CD4-positive, alpha-beta T cell (primary cell): ENCODE measurements around the gene ATP8B3. TPM values are rescaled to one million over a fixed set of nuclear protein-coding genes. Genes with fewer than 3 reads are reported as not detected.

Experiments
- ATAC-seq: fragments of 200-7000 bp; cut with Tn5 transposase; one replicate; pipeline ENCODE4 v1.10.0; 2022; ENCODE audit warnings: mild to moderate bottlenecking; ENCODE audit not compliant: poor library complexity
- CTCF ChIA-PET: fragments of 350-600 bp; sonication (Branson Sonifier 250); formaldehyde crosslinking; loops from one replicate; lab custom pipeline; 2021; ENCODE audit warnings: antibody characterized with exemption, inconsistent platforms; lab: Charles Lee
- POLR2A ChIA-PET: fragments of 350-600 bp; sonication (Branson Sonifier 250); formaldehyde crosslinking; loops from one replicate; lab custom pipeline; 2021; ENCODE audit warnings: antibody characterized with exemption, inconsistent platforms; lab: Charles Lee
- DNase-seq, 14 experiments: peaks; one replicate each; pipeline ENCODE4 v3.0.0-alpha.2; 2013 to 2020; ENCODE audit warnings: mixed read lengths in 2 of 14
- H3K27ac ChIP-seq, 2 donors: one replicate each; pipeline versions ENCODE4 v1.5.1 to v1.7.0; 2013; ENCODE audit warnings: low read length in 2 of 2, low read depth in 1 of 2, mild to moderate bottlenecking in 1 of 2
- H3K27me3 ChIP-seq, 2 experiments: 1 replicate in 1 of 2; 2 replicates in 1 of 2; pipeline versions ENCODE4 v1.6.1 to v1.7.0; 2013; ENCODE audit warnings: low read length in 2 of 2, control low read depth in 1 of 2, mild to moderate bottlenecking in 1 of 2, moderate library complexity in 1 of 2; ENCODE audit not compliant: insufficient read depth in 2 of 2, control insufficient read depth in 1 of 2
- H3K36me3 ChIP-seq: one replicate; pipeline ENCODE4 v1.6.1; 2013; ENCODE audit warnings: low read length, control low read depth; ENCODE audit not compliant: insufficient read depth
- H3K4me1 ChIP-seq: one replicate; pipeline ENCODE4 v1.6.1; 2013; ENCODE audit warnings: low read length, control low read depth; ENCODE audit not compliant: insufficient read depth
- H3K4me3 ChIP-seq: one replicate; pipeline ENCODE4 v1.5.1; 2013; ENCODE audit warnings: mild to moderate bottlenecking, low read length, moderate library complexity
- H3K9me3 ChIP-seq, 2 experiments: 1 replicate in 1 of 2; 2 replicates in 1 of 2; pipeline versions ENCODE4 v1.6.1 to v1.7.0; 2013; ENCODE audit warnings: low read length in 2 of 2, mild to moderate bottlenecking in 2 of 2, control low read depth in 1 of 2, moderate library complexity in 1 of 2; ENCODE audit not compliant: control insufficient read depth in 1 of 2, insufficient read depth in 1 of 2
- H3K27ac Mint-ChIP-seq: one replicate; pipeline ENCODE4 v1.8.0; 2020; ENCODE audit warnings: mixed read lengths
- H3K27me3 Mint-ChIP-seq: one replicate; pipeline ENCODE4 v1.8.0; 2021; ENCODE audit warnings: mixed read lengths
- H3K36me3 Mint-ChIP-seq: one replicate; pipeline ENCODE4 v1.8.0; 2021; ENCODE audit warnings: low read depth, mixed read lengths
- H3K4me1 Mint-ChIP-seq: one replicate; pipeline ENCODE4 v1.8.0; 2021; ENCODE audit warnings: low read depth, mixed read lengths
- H3K4me3 Mint-ChIP-seq: one replicate; pipeline ENCODE4 v1.8.0; 2020; ENCODE audit warnings: mild to moderate bottlenecking, mixed read lengths
- H3K9me3 Mint-ChIP-seq: one replicate; pipeline ENCODE4 v1.8.0; 2020; ENCODE audit warnings: mixed read lengths
- intact Hi-C, 2 experiments: fragments of 100-400 bp; cut with DNase I in 1 of 2; cut with micrococcal nuclease in 1 of 2; formaldehyde crosslinking; loops; one replicate each; pipeline versions ENCODE4 v1.15.1 to v1.9.0; 2023 to 2025; cut with DNase I, micrococcal nuclease
- total RNA-seq, 174 experiments: library from RNA in 2 of 174; stranded (reverse) in 2 of 174; gene quantifications; one replicate each; pipeline ENCODE4 v1.2.3 and lab custom pipeline; 2021 to 2026
- TF ChIP-seq, protein P1 (sequence below): fragments of 200-600 bp; IDR thresholded peaks from one replicate; pipeline ENCODE4 v1.8.0; 2022; ENCODE audit warnings: antibody characterized with exemption, mild to moderate bottlenecking

Gene ATP8B3
- total RNA-seq, 2 experiments from 2014 or later: 2.5 to 3.2 TPM

- DNase-seq: peak in 1 of 14 experiments; percentile 22
- H3K36me3 ChIP-seq: no peaks in the 10 kb centered on the region
- intact Hi-C loops: loop anchor here (5.0 to 10.0 kb wide), 2 partner anchors 247 to 250 kb away; no protein-coding TSS in a partner anchor
- no peak overlapping the region for H3K4me3 Mint-ChIP-seq
- peaks cover 7% of the 10 kb centered on the region for H3K4me1 ChIP-seq
- no peak overlapping the region for H3K27ac ChIP-seq
- H3K4me3 ChIP-seq: no peak overlapping the region
- H3K27me3 Mint-ChIP-seq: peaks cover 19% of the 10 kb centered on the region
- ChIA-PET CTCF (no interaction called here), POLR2A (no interaction called here)
- no peaks in the 10 kb centered on the region for H3K9me3 Mint-ChIP-seq
- TF ChIP-seq, protein P1, sequence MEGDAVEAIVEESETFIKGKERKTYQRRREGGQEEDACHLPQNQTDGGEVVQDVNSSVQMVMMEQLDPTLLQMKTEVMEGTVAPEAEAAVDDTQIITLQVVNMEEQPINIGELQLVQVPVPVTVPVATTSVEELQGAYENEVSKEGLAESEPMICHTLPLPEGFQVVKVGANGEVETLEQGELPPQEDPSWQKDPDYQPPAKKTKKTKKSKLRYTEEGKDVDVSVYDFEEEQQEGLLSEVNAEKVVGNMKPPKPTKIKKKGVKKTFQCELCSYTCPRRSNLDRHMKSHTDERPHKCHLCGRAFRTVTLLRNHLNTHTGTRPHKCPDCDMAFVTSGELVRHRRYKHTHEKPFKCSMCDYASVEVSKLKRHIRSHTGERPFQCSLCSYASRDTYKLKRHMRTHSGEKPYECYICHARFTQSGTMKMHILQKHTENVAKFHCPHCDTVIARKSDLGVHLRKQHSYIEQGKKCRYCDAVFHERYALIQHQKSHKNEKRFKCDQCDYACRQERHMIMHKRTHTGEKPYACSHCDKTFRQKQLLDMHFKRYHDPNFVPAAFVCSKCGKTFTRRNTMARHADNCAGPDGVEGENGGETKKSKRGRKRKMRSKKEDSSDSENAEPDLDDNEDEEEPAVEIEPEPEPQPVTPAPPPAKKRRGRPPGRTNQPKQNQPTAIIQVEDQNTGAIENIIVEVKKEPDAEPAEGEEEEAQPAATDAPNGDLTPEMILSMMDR: no peak
- no peak for ATAC-seq
- H3K4me1 Mint-ChIP-seq: no peaks in the 10 kb centered on the region
- H3K27me3 ChIP-seq: peaks cover 6 to 14% of the 10 kb centered on the region in 2 experiments
- no peak overlapping the region for H3K27ac Mint-ChIP-seq
- no peaks in the 10 kb centered on the region for H3K36me3 Mint-ChIP-seq
- H3K9me3 ChIP-seq: peaks cover 0 to 9% of the 10 kb centered on the region in 2 experiments
Measured at GRCh38 chr19:1794424-1795172, 17.5 kb downstream of the ATP8B3 start.

DNA sequence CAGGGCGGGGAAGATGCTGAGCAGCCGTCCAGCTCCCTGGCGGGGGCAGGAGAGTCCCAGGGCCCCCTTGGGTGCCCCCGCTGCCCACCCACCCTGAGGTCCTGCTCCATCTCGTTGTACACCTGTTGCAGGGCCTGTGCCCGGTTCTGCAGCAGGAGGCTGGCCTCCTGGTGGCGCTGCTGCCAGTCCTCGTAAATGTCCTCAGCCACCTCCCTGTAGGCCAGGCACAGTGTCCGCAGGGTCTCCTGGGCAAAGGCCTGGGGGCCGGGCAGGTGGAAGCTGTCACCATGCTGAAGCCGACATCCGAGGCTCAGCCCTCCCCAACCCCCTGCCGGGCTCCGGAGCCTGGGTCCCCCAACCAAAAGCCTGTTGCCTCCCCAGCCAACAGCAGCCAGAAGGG is 20.2 kb downstream of the ATP8B3 start:
- H3K27me3 ChIP-seq: peaks cover 14% of the 10 kb centered on the region in 2 experiments
- H3K4me3 ChIP-seq: no peak overlapping the region
- Mint-ChIP-seq H3K4me1 (no peaks in the 10 kb centered on the region), H3K27me3 (peaks cover 24% of the 10 kb centered on the region), H3K4me3 (no peak overlapping the region), H3K36me3 (no peaks in the 10 kb centered on the region), H3K27ac (no peak overlapping the region), H3K9me3 (no peaks in the 10 kb centered on the region)
- no peaks in the 10 kb centered on the region for H3K36me3 ChIP-seq
- intact Hi-C loops: loop anchor here in 1 of 2 experiments (10.0 kb wide), 1 partner anchor 247 kb away; no protein-coding TSS in a partner anchor
- peaks cover 0 to 9% of the 10 kb centered on the region in 2 experiments for H3K9me3 ChIP-seq
- ChIA-PET POLR2A (no interaction called here), CTCF (no interaction called here)
- H3K27ac ChIP-seq: no peak overlapping the region
- no peak for ATAC-seq
- TF ChIP-seq, protein P1: no peak
- peaks cover 10% of the 10 kb centered on the region for H3K4me1 ChIP-seq
- peak in 1 of 14 experiments; percentile 24 for DNase-seq

- TF ChIP-seq, protein P1: no peak
- H3K4me1 ChIP-seq: peaks cover 3% of the 10 kb centered on the region
- H3K27me3 ChIP-seq: peaks cover 7 to 8% of the 10 kb centered on the region in 2 experiments
- H3K4me3 ChIP-seq: no peak overlapping the region
- no peaks in the 10 kb centered on the region for H3K36me3 Mint-ChIP-seq
- H3K4me3 Mint-ChIP-seq: no peak overlapping the region
- H3K36me3 ChIP-seq: no peaks in the 10 kb centered on the region
- peaks cover 0 to 9% of the 10 kb centered on the region in 2 experiments for H3K9me3 ChIP-seq
- peak in 1 of 14 experiments; percentile 31 for DNase-seq
- no peaks in the 10 kb centered on the region for H3K4me1 Mint-ChIP-seq
- H3K27ac ChIP-seq: no peak overlapping the region
- ChIA-PET CTCF (no interaction called here), POLR2A (no interaction called here)
- no peak overlapping the region for H3K27ac Mint-ChIP-seq
- H3K9me3 Mint-ChIP-seq: no peaks in the 10 kb centered on the region
- no peak for ATAC-seq
- H3K27me3 Mint-ChIP-seq: peaks cover 30% of the 10 kb centered on the region
- intact Hi-C loops: loop anchor here in 1 of 2 experiments (10.0 kb wide), 1 partner anchor 245 kb away; no protein-coding TSS in a partner anchor
Measured at GRCh38 chr19:1790054-1790792, 21.9 kb downstream of the ATP8B3 start.
